NCI-H1092 treated with DMSO at 0.1 percent for 48 hours (cell line): ENCODE results near the gene KMT5C.

ENCODE experiments used
- DNase-seq: peaks from one replicate; lab custom pipeline; 2025; lab: John Stamatoyannopoulos, UW

KMT5C gene

GRCh38 chr19:55368106-55368505 lies 28.4 kb downstream of the KMT5C start:
- no peak for DNase-seq

DNA sequence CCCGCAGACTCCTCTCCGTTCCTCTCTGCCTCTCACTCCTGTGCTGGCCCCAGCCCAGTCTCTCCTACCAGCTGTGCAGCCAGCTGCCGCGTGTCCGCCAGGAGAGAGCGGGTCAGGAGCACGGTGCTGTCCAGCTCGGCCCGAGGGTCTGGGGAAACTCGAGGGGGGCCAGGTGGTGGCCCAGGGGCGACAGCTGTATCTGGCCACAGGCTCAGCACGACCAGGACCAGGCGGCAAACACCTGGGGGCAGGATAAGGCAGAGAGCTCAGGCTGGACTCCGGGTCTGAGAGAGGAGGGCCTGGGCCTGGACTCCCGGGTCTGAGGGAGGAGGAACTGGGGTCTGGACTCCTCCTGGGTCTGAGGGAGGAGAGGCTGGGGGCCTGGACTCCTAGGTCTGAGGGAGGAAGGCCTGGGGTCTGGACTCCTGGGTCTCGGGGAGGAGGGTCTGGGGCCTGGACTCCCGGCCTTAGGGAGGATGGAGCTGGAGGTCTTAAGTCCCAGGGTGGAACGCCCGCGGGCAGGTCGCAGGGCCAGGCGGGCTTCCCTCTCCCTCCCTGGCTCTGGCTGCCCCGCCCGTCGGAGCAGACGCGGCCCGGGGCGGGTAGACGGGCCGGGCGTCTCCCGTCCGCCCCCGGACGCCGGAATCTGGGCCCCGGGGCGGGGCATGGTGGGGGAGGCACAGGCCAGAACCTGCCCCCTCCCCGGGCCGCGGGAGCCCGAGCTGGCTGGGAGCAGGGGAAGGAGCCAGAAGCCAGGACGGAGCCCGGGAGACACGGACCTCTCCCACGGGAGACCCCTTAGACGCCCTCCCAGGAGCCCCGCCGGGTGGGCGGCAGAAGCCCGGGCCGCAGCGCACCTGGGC lies 29.3 kb downstream of the KMT5C start:
- no peak for DNase-seq

- no peak for DNase-seq
These were observed 30.1 kb downstream of the KMT5C start for GRCh38 chr19:55369653-55370304.

DNA sequence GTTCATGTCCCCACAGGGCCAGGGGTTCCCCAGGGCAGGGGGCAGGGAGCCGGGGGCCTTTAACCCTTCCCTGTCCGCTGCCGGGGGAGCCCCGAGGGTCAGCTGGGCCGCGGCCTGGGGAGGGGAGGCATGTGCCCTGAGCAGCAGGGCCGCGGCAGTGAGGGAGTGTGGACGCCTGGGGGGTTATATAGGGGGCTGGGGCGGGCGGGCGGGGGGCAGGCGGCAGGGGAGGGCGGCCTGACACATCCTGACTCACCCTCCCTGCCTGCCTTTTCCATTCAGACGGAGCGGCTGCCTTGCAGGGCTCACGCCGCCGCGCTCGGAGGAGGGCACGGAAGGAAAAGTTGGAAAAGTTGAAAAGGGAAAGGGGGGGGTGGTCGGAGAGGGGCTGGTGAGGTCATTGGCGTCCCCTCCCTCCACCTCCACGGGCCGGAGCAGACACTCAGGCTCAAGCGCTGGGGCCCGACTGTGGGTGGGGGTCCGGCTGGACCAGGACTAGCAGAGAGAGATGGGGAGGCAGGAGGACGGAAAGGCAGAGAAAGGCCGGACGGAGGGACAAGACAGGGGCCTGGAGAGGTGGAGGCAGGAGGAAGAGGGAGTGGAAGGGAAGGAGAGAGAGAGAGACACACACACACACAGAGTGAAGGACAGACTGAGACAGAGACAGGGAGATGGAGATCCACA lies 30.8 kb downstream of the KMT5C start, which contains the start of gene IL11:
Gene IL11, minus strand, starts transcription at position 159 of the 684 bp plus-strand sequence. Its CDS starts 153 bp downstream, at position 6.
- no peak for DNase-seq

DNA sequence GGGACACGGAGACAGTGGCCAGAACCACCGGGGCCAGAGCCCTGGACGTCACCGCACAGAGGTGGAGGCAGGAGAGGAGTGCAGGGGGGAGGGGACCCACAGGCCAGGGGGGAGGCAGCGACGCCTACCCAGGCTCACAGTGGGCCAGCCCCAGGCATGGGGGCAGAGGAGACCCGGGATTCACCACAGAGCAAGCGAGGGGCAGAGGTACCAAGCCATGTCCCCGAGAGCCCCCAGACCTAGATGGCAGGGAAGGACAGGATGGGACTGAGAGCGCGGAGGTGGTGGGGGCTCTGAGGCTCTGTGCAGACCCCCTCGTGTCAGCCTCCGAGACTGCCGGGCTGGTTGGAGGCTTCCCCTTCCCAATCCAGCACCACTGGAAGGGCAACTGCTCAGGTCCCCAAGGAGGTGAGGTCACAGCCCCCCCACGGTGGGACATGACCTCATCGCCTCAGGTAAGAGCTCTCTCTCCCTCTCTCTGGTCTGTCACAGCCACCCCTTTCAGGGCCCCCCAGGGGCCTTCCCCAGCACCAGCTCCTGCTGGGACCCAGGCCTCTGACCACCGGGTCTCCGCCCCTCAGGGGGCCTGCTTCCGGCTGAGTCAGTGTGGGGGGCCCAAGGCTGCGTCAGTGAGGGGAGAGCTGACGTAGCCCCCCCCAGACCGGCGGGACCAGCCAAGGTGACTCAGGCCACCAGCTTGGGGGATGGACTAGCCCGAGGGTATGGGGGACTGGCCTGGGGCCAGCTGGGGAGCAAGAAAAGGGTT lies 32.8 kb downstream of the KMT5C start:
- DNase-seq = no peak

GRCh38 chr19:55373306-55373992 lies 33.8 kb downstream of the KMT5C start:
- no peak for DNase-seq

DNA sequence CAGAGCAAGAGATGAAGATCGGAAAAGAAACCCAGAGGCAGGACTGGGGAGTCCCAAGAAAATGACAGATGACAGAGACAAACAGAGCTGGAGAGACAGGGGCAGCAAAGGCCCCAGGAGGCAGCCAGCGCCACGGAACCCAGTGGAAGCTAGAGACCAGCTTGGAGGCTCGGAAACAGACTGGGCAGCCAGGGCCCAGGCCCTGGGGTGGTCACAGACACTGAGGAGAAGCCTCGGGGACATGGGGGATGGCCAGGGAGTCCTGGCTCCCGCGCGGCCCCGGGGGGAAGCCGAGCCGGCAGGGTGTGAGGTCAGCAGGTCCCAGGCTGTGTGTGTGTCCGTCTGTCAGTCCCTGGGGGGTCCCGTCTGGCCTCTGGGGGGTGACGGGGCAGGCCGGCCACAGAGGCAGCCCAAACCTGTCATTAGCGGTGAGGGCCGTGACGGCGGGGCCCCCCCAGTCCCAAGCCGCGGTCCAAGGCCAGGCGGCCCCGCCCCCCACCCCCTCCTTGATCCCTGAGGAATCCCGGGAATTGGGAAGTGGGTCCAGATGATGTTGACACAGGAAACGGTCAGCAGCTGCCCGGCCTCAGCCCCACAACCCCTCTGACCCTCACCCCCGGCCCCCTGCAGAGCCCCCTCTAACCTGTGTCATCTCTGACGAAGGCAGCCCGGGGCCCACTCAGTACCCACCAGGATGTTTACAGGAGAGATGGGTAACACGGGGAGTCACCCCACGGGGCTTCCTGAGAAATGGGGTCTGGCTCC lies 34.5 kb downstream of the KMT5C start:
- DNase-seq = no peak

- DNase-seq = no peak
These were observed 36.7 kb downstream of the KMT5C start, which contains the start of gene TMEM190 for GRCh38 chr19:55376241-55376933. TSS of gene TMEM190 (plus strand) at chr19:55376826. CDS start at chr19:55376854, 28 bp downstream.

DNA sequence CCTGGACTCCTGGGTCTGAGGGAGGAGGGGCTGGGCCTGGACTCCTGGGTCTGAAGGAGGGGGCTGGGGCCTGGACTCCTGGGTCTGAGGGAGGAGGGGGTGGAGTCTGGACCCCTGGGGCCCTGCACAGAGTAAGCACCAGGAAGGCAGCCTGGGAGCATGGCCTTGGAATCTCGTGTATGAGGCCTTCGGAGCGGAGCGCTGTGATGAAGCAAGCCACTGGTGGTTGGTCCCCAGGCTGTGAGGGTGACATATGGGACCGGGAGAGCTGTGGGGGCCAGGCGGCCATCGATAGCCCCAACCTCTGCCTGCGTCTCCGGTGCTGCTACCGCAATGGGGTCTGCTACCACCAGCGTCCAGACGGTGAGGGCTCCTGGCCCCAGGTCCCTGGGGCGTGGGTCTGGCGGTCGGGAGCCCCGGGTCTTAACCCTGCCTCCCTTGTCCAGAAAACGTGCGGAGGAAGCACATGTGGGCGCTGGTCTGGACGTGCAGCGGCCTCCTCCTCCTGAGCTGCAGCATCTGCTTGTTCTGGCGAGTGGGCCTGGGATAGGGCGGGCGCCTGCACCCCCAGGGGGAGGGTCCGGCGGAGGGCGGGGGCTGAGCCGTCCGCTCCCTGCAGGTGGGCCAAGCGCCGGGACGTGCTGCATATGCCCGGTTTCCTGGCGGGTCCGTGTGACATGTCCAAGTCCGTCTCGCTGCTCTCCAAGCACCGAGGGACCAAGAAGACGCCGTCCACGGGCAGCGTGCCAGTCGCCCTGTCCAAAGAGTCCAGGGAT lies 37.9 kb downstream of the KMT5C start:
- no peak for DNase-seq

GRCh38 chr19:55379174-55379573 lies 39.5 kb downstream of the KMT5C start:
- no peak for DNase-seq

GRCh38 chr19:55382013-55382412 lies 42.3 kb downstream of the KMT5C start:
- DNase-seq = no peak

- DNase-seq = no peak
These were observed 42.9 kb downstream of the KMT5C start for GRCh38 chr19:55382522-55383054.

- peak; percentile 40 for DNase-seq
These were observed 43.8 kb downstream of the KMT5C start for GRCh38 chr19:55383279-55384130.

- DNase-seq = peak; percentile 59
These were observed 44.6 kb downstream of the KMT5C start, which contains the start of gene TMEM238 for GRCh38 chr19:55384131-55384919. TSS of gene TMEM238 (minus strand) at chr19:55384292. CDS start at chr19:55384259, 33 bp downstream.

DNA sequence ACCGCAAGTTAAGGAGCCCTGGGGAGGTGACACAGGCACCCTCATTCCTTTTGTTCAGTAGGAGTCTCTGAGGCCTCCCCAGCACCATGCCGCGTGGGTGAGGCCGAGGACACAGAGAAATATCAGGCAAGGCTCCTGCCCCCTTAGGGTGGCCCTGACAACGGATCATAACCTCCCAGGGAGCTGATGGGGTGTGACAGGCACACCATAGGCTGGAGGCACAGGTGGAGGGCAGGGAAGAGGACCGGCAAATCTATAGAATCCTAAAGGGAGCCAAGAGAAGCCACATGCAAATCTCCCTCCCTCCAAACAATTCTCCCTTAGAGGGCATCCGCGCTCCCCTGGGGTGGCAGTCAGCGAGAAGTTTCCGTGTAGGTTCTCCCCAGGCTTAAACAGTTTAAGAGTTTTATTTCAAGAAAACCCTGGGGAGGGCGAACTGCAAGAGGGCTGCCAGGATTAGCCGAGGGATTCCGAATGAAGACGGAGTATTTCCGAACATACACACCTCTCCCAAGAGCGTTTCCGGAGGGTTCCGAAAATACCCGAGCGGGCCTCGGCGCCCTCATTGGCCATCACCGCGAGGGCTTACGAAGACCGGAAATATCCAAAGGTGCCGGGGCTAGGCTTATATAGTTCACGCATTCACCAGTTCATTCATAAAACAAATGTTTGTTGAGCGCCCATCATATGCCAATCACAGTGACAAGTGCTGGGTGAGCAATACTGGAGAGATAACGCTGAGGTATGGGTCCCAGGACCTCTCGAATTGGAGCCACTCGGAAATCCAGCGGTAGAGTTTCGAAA lies 45.4 kb downstream of the KMT5C start:
- peak; percentile 94 for DNase-seq
